ENCODE measurements around the gene PDE1A. TPM values are rescaled to one million over a fixed set of nuclear protein-coding genes. Genes with fewer than 3 reads are reported as not detected.

Gene PDE1A
- total and polyA plus RNA-seq, 2 donors (not counting 1 experiment from before 2014, with no cell fraction given), result 0.07 TPM; not detected in 1

DNA sequence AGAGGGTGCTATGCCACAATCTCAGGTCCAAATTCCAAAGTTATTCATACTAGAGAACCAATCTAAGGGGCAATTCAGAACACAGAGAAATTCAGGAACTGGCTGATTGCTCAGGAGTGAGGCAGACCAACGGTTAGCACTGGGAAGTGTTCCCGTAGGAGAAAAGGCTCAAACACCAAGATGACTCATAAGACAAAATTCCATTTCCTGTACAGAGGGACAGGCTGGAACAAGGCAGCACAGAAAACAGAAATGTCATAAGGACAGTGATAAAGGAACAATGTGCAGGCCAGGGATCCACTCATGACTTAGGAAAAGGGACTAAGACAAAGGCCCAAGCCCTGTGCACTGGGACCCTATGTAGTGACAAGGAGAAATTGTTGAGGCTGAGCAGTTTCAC lies 54.2 kb downstream of the PDE1A start:
- POLR2A ChIA-PET, result no interaction called here
- no peak overlapping the region for H3K4me3 ChIP-seq (ENCODE audit: control extremely low read depth in 1 of 5, extremely low read depth in 1 of 5, insufficient read depth in 1 of 5, low read depth in 2 of 5, low read length in 4 of 5)

DNA sequence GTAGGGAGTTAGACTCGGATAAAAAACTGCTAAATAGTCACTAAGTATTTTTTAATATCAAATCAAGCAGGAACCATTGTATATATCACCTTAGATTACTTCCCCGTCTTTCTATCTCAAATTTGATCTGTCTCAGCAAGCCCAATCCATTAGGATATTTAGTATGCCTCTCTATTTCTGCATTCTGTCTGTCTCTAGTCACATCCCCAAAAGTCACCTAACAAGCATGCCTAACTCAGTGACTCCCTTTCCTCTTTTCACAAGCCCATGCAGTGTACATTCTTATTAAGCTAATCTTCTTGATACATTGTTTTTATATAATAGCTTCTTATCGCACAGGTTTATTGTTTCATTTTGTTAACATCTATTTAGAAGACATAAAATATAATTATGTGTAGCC lies 57.8 kb downstream of the PDE1A start:
- TF ChIP-seq, protein P1, sequence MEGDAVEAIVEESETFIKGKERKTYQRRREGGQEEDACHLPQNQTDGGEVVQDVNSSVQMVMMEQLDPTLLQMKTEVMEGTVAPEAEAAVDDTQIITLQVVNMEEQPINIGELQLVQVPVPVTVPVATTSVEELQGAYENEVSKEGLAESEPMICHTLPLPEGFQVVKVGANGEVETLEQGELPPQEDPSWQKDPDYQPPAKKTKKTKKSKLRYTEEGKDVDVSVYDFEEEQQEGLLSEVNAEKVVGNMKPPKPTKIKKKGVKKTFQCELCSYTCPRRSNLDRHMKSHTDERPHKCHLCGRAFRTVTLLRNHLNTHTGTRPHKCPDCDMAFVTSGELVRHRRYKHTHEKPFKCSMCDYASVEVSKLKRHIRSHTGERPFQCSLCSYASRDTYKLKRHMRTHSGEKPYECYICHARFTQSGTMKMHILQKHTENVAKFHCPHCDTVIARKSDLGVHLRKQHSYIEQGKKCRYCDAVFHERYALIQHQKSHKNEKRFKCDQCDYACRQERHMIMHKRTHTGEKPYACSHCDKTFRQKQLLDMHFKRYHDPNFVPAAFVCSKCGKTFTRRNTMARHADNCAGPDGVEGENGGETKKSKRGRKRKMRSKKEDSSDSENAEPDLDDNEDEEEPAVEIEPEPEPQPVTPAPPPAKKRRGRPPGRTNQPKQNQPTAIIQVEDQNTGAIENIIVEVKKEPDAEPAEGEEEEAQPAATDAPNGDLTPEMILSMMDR (IDR thresholded peaks at IDR 0.05), result no peak
- TF ChIP-seq EZH2 (IDR thresholded peaks at IDR 0.05; ENCODE audit: borderline replicate concordance, insufficient read depth, low read depth, low read length, poor library complexity, severe bottlenecking), result no peak
- H3K4me3 ChIP-seq (ENCODE audit: control extremely low read depth in 1 of 5, extremely low read depth in 1 of 5, insufficient read depth in 1 of 5, low read depth in 2 of 5, low read length in 4 of 5), result no peak overlapping the region
- WGBS (ENCODE audit: insufficient coverage), result 83% methylated on average over 1 of the region's 3 CpGs
- Mint-ChIP-seq H3K27ac (no peak overlapping the region), H3K4me1 (no peaks in the 10 kb centered on the region), H3K9me3 (ENCODE audit: insufficient read depth) (no peaks in the 10 kb centered on the region), H3K27me3 (no peaks in the 10 kb centered on the region), H3K4me3 (no peak overlapping the region)
- H3K4me2 ChIP-seq (replicated peaks; ENCODE audit: low read depth, low read length, poor library complexity, severe bottlenecking), result no peak overlapping the region
- ChIA-PET POLR2A (no interaction called here), CTCF (no interaction called here)
- DNase-seq (no peak), ATAC-seq (ENCODE audit: low read depth) (no peak)
- H3K9me3 ChIP-seq (ENCODE audit: control extremely low read depth in 1 of 3, control insufficient read depth in 2 of 3, insufficient read depth in 1 of 3, low read length in 2 of 3), result no peaks in the 10 kb centered on the region
- no peak overlapping the region for H3K27ac ChIP-seq (ENCODE audit: low read length in 2 of 2)
- H3K9ac ChIP-seq (ENCODE audit: low read length), result no peak overlapping the region
- intact Hi-C loops (cut with micrococcal nuclease), result no loop called here
- H3K79me2 ChIP-seq (ENCODE audit: control insufficient read depth, insufficient read depth, low read length), result no peaks in the 10 kb centered on the region
- no peaks in the 10 kb centered on the region for H3K4me1 ChIP-seq (ENCODE audit: control insufficient read depth in 2 of 2, insufficient read depth in 2 of 2, low read length in 2 of 2)
- no peak overlapping the region for H2AFZ ChIP-seq (ENCODE audit: insufficient read depth, low read depth, low read length, poor library complexity, severe bottlenecking)
- H3K27me3 ChIP-seq (replicated peaks in 1 of 4; ENCODE audit: control extremely low read depth in 1 of 4, control insufficient read depth in 3 of 4, insufficient read depth in 4 of 4, low read length in 3 of 4), result no peaks in the 10 kb centered on the region
- H3K36me3 ChIP-seq (replicated peaks in 1 of 2; ENCODE audit: control extremely low read depth in 1 of 2, control insufficient read depth in 1 of 2, extremely low read depth in 1 of 2, insufficient read depth in 2 of 2, low read length in 1 of 2), result no peaks in the 10 kb centered on the region
- no peaks in the 10 kb centered on the region for H4K20me1 ChIP-seq (ENCODE audit: control insufficient read depth, insufficient read depth, low read length, poor library complexity, severe bottlenecking)

More for the DNA sequence above, 54.2 kb downstream of the PDE1A start:
- no peaks in the 10 kb centered on the region for H3K36me3 ChIP-seq (replicated peaks in 1 of 2; ENCODE audit: control extremely low read depth in 1 of 2, control insufficient read depth in 1 of 2, extremely low read depth in 1 of 2, insufficient read depth in 2 of 2, low read length in 1 of 2)
- no peak for ATAC-seq (ENCODE audit: low read depth)
- H3K27me3 Mint-ChIP-seq, result no peaks in the 10 kb centered on the region
- no peaks in the 10 kb centered on the region for H3K27me3 ChIP-seq (replicated peaks in 1 of 4; ENCODE audit: control extremely low read depth in 1 of 4, control insufficient read depth in 3 of 4, insufficient read depth in 4 of 4, low read length in 3 of 4)
- intact Hi-C loops (cut with micrococcal nuclease), result no loop called here
- no peaks in the 10 kb centered on the region for H3K4me1 Mint-ChIP-seq
- no peak overlapping the region for H3K4me3 Mint-ChIP-seq
- H3K27ac ChIP-seq (ENCODE audit: low read length in 2 of 2), result no peak overlapping the region
- no CpG with 5 or more reads among the region's 2 CpGs for WGBS (ENCODE audit: insufficient coverage)
- H3K9ac ChIP-seq (ENCODE audit: low read length), result no peak overlapping the region
- CTCF ChIA-PET, result no interaction called here
- H3K79me2 ChIP-seq (ENCODE audit: control insufficient read depth, insufficient read depth, low read length), result no peaks in the 10 kb centered on the region
- H3K4me2 ChIP-seq (replicated peaks; ENCODE audit: low read depth, low read length, poor library complexity, severe bottlenecking), result no peak overlapping the region
- H2AFZ ChIP-seq (ENCODE audit: insufficient read depth, low read depth, low read length, poor library complexity, severe bottlenecking), result no peak overlapping the region
- H3K4me1 ChIP-seq (ENCODE audit: control insufficient read depth in 2 of 2, insufficient read depth in 2 of 2, low read length in 2 of 2), result no peaks in the 10 kb centered on the region
- no peak for DNase-seq
- H3K9me3 ChIP-seq (ENCODE audit: control extremely low read depth in 1 of 3, control insufficient read depth in 2 of 3, insufficient read depth in 1 of 3, low read length in 2 of 3), result peaks cover 0 to 9% (median 0%) of the 10 kb centered on the region in 3 donors
- no peak overlapping the region for H3K27ac Mint-ChIP-seq
- no peaks in the 10 kb centered on the region for H4K20me1 ChIP-seq (ENCODE audit: control insufficient read depth, insufficient read depth, low read length, poor library complexity, severe bottlenecking)
- no peak for TF ChIP-seq EZH2 (IDR thresholded peaks at IDR 0.05; ENCODE audit: borderline replicate concordance, insufficient read depth, low read depth, low read length, poor library complexity, severe bottlenecking)
- TF ChIP-seq, protein P1 (IDR thresholded peaks at IDR 0.05), result no peak
- peaks cover 9% of the 10 kb centered on the region for H3K9me3 Mint-ChIP-seq (ENCODE audit: insufficient read depth)

Measured in B cell (primary cell).